ENCODE measurements around the gene EPB41L4B. TPM values are rescaled to one million over a fixed set of nuclear protein-coding genes. Genes with fewer than 3 reads are reported as not detected.

Gene EPB41L4B
- total and polyA plus RNA-seq, 2 donors (not counting 1 experiment from before 2014, with no cell fraction given) = 0.56 to 2.8 TPM

DNA sequence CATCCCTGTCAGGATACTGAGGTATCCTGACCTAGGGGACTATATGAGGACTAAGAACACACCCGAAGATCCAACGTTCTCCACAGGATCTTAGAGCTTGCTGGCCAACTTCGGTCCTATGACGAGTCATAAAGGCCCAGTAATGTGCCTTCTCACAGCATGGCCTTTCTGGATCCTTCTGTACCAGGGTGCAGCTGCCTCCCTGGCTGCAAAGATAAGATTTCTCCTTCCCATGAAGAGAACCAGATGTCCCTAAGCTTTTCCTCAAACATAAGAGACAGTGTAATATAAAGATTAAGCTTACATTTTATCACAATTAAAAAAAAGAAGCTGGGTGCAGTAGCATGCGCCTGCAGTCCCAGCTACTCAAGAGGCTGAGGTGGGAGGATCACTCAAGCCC lies 18.3 kb downstream of the EPB41L4B start:
- no peak overlapping the region for H3K27ac ChIP-seq (ENCODE audit: insufficient read depth, low read length)
- no peaks in the 10 kb centered on the region for H3K79me2 ChIP-seq (ENCODE audit: control insufficient read depth, insufficient read depth, low read length)
- TF ChIP-seq EZH2 (IDR thresholded peaks at IDR 0.05; ENCODE audit: low read length, missing control alignments) (no peak), CTCF (conservative IDR thresholded peaks at IDR 0.05 in 1 of 2, IDR thresholded peaks at IDR 0.05 in 1 of 2; ENCODE audit: low read depth in 1 of 2, low read length in 2 of 2) (no peak)
- no peak for DNase-seq (ENCODE audit: low read depth in 2 of 2)
- no peaks in the 10 kb centered on the region for H3K9me3 ChIP-seq (ENCODE audit: control insufficient read depth, insufficient read depth, low read depth, low read length)
- no peak overlapping the region for H3K9ac ChIP-seq (ENCODE audit: insufficient read depth, low read length)
- H4K20me1 ChIP-seq (ENCODE audit: control insufficient read depth, extremely low read depth, insufficient read depth, low read length) = no peaks in the 10 kb centered on the region
- H2AFZ ChIP-seq (ENCODE audit: low read length) = no peak overlapping the region
- no peak overlapping the region for H3K4me2 ChIP-seq (ENCODE audit: extremely low read depth, insufficient read depth, low read length)
- H3K36me3 ChIP-seq (ENCODE audit: control insufficient read depth, insufficient read depth, low read length) = no peaks in the 10 kb centered on the region
- H3K4me1 ChIP-seq (ENCODE audit: control insufficient read depth, extremely low read depth, insufficient read depth, low read length) = no peaks in the 10 kb centered on the region
- no peaks in the 10 kb centered on the region for H3K27me3 ChIP-seq (ENCODE audit: control insufficient read depth, insufficient read depth, low read length)
- no peak overlapping the region for H3K4me3 ChIP-seq (replicated peaks in 1 of 4; ENCODE audit: control extremely low read depth in 1 of 4, insufficient read depth in 1 of 4, low read depth in 3 of 4, low read length in 4 of 4)

DNA sequence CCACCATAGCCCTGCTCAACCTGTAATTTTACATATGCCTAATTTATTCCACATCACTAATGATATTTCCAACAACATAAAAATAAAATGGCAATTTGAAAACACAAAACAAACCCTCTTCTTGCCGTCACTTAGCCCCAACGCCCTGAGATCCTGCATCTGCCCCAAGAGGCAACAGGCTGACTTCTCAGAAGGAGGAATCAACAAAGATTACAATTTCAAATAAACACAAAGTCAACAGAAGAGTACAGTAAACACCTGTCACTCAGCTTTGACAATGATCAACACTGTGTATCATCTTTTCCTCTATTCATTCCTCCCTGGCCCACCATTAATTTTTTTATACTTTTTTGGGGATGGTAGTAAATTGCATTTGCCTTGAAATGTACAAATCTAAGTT lies 19.8 kb downstream of the EPB41L4B start:
- no peak for TF ChIP-seq CTCF (conservative IDR thresholded peaks at IDR 0.05 in 1 of 2, IDR thresholded peaks at IDR 0.05 in 1 of 2; ENCODE audit: low read depth in 1 of 2, low read length in 2 of 2)
- no peak for TF ChIP-seq EZH2 (IDR thresholded peaks at IDR 0.05; ENCODE audit: low read length, missing control alignments)
- H3K27me3 ChIP-seq (ENCODE audit: control insufficient read depth, insufficient read depth, low read length) = no peaks in the 10 kb centered on the region
- no peak overlapping the region for H3K4me3 ChIP-seq (replicated peaks in 1 of 4; ENCODE audit: control extremely low read depth in 1 of 4, insufficient read depth in 1 of 4, low read depth in 3 of 4, low read length in 4 of 4)
- no peak overlapping the region for H3K4me2 ChIP-seq (ENCODE audit: extremely low read depth, insufficient read depth, low read length)
- H3K9ac ChIP-seq (ENCODE audit: insufficient read depth, low read length) = no peak overlapping the region
- no peaks in the 10 kb centered on the region for H3K36me3 ChIP-seq (ENCODE audit: control insufficient read depth, insufficient read depth, low read length)
- DNase-seq (ENCODE audit: low read depth in 2 of 2) = no peak
- H3K9me3 ChIP-seq (ENCODE audit: control insufficient read depth, insufficient read depth, low read depth, low read length) = no peaks in the 10 kb centered on the region
- no peaks in the 10 kb centered on the region for H3K79me2 ChIP-seq (ENCODE audit: control insufficient read depth, insufficient read depth, low read length)
- H4K20me1 ChIP-seq (ENCODE audit: control insufficient read depth, extremely low read depth, insufficient read depth, low read length) = no peaks in the 10 kb centered on the region
- no peaks in the 10 kb centered on the region for H3K4me1 ChIP-seq (ENCODE audit: control insufficient read depth, extremely low read depth, insufficient read depth, low read length)
- no peak overlapping the region for H2AFZ ChIP-seq (ENCODE audit: low read length)
- H3K27ac ChIP-seq (ENCODE audit: insufficient read depth, low read length) = no peak overlapping the region

GRCh38 chr9:109299891-109300290 lies 21.0 kb downstream of the EPB41L4B start:
- Histone ChIP-seq H3K4me1 (ENCODE audit: control insufficient read depth, extremely low read depth, insufficient read depth, low read length) (no peaks in the 10 kb centered on the region), H3K27ac (ENCODE audit: insufficient read depth, low read length) (no peak overlapping the region), H3K79me2 (ENCODE audit: control insufficient read depth, insufficient read depth, low read length) (no peaks in the 10 kb centered on the region), H3K27me3 (ENCODE audit: control insufficient read depth, insufficient read depth, low read length) (no peaks in the 10 kb centered on the region), H2AFZ (ENCODE audit: low read length) (no peak overlapping the region), H3K9me3 (ENCODE audit: control insufficient read depth, insufficient read depth, low read depth, low read length) (no peaks in the 10 kb centered on the region), H4K20me1 (ENCODE audit: control insufficient read depth, extremely low read depth, insufficient read depth, low read length) (no peaks in the 10 kb centered on the region), H3K9ac (ENCODE audit: insufficient read depth, low read length) (no peak overlapping the region), H3K4me2 (ENCODE audit: extremely low read depth, insufficient read depth, low read length) (no peak overlapping the region), H3K36me3 (ENCODE audit: control insufficient read depth, insufficient read depth, low read length) (no peaks in the 10 kb centered on the region), H3K4me3 (replicated peaks in 1 of 4; ENCODE audit: control extremely low read depth in 1 of 4, insufficient read depth in 1 of 4, low read depth in 3 of 4, low read length in 4 of 4) (no peak overlapping the region)
- no peak for TF ChIP-seq CTCF (conservative IDR thresholded peaks at IDR 0.05 in 1 of 2, IDR thresholded peaks at IDR 0.05 in 1 of 2; ENCODE audit: low read depth in 1 of 2, low read length in 2 of 2)
- no peak for TF ChIP-seq EZH2 (IDR thresholded peaks at IDR 0.05; ENCODE audit: low read length, missing control alignments)
- no peak for DNase-seq (ENCODE audit: low read depth in 2 of 2)
